ENCODE measurements around the gene FANK1. TPM values are rescaled to one million over a fixed set of nuclear protein-coding genes. Genes with fewer than 3 reads are reported as not detected.

The FANK1 gene
- total and polyA plus RNA-seq, 12 donors: 1.7 to 23.7 (median 4.6) TPM

DNA sequence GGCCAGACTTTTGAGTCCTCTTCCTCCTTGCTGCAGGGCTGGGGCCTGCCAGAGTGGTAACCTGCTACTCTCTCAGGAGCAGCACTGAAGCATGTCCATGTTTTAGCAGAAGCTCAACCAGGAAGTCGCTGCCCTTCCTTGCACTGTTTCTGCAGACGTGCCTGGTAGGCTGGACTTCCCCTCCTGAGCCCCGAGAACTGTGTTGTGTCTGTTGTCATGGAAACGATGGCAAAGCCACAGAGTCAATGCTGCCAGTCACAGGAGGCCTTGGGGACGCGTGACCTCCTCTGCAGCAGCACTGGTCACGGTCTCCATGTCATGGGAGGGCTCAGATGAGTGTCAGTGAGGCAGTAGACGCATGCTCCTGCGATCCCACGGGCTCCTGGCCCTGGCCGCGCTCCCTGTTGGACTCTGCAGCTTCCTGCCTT lies 145.5 kb downstream of the FANK1 start:
- peak; percentile 82 to 98 (median 90) for DNase-seq
- TF ChIP-seq, protein P1, sequence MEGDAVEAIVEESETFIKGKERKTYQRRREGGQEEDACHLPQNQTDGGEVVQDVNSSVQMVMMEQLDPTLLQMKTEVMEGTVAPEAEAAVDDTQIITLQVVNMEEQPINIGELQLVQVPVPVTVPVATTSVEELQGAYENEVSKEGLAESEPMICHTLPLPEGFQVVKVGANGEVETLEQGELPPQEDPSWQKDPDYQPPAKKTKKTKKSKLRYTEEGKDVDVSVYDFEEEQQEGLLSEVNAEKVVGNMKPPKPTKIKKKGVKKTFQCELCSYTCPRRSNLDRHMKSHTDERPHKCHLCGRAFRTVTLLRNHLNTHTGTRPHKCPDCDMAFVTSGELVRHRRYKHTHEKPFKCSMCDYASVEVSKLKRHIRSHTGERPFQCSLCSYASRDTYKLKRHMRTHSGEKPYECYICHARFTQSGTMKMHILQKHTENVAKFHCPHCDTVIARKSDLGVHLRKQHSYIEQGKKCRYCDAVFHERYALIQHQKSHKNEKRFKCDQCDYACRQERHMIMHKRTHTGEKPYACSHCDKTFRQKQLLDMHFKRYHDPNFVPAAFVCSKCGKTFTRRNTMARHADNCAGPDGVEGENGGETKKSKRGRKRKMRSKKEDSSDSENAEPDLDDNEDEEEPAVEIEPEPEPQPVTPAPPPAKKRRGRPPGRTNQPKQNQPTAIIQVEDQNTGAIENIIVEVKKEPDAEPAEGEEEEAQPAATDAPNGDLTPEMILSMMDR (IDR thresholded peaks at IDR 0.05): no peak
- no peak for TF ChIP-seq POLR2A (IDR thresholded peaks at IDR 0.05)
- Histone ChIP-seq H3K9me3 (replicated peaks in 1 of 3) (no peaks in the 10 kb centered on the region), H3K27ac (peak overlapping the region in 3 of 5 donors; percentile 32 to 81 (median 73)), H3K4me1 (replicated peaks in 1 of 2) (peaks cover 9 to 17% of the 10 kb centered on the region in 2 donors), H3K36me3 (replicated peaks in 1 of 2) (no peaks in the 10 kb centered on the region), H3K4me3 (no peak overlapping the region), H3K27me3 (no peaks in the 10 kb centered on the region)
- intact Hi-C loops (cut with DNase I): no loop called here
- 5 to 11% (median 10%) methylated on average over 7 to 12 of the region's 12 CpGs; no CpG with 5 or more reads in 1 of the 4 donors for WGBS, 4 donors

GRCh38 chr10:126042354-126042753 lies 146.0 kb downstream of the FANK1 start:
- Histone ChIP-seq H3K36me3 (replicated peaks in 1 of 2) (no peaks in the 10 kb centered on the region), H3K4me3 (no peak overlapping the region), H3K4me1 (replicated peaks in 1 of 2) (peaks cover 9 to 17% of the 10 kb centered on the region in 2 donors), H3K27ac (peak overlapping the region in 2 of 5 donors; percentile 73 to 81), H3K9me3 (replicated peaks in 1 of 3) (no peaks in the 10 kb centered on the region), H3K27me3 (no peaks in the 10 kb centered on the region)
- TF ChIP-seq, protein P1 (IDR thresholded peaks at IDR 0.05): no peak
- no peak for TF ChIP-seq POLR2A (IDR thresholded peaks at IDR 0.05)
- intact Hi-C loops (cut with DNase I): no loop called here
- no peak for DNase-seq
- 66 to 70% (median 68%) methylated on average over 4 of the region's 4 CpGs for WGBS, 4 donors

- intact Hi-C loops (cut with DNase I): no loop called here
- no peaks in the 10 kb centered on the region for H3K9me3 ChIP-seq (replicated peaks in 1 of 3)
- H3K27ac ChIP-seq: no peak overlapping the region
- TF ChIP-seq, protein P1 (IDR thresholded peaks at IDR 0.05): no peak
- TF ChIP-seq POLR2A (IDR thresholded peaks at IDR 0.05): no peak
- WGBS, 4 donors: 88 to 97% (median 91%) methylated on average over 4 to 10 of the region's 10 CpGs
- peaks cover 9 to 17% of the 10 kb centered on the region in 2 donors for H3K4me1 ChIP-seq (replicated peaks in 1 of 2)
- H3K36me3 ChIP-seq (replicated peaks in 1 of 2): no peaks in the 10 kb centered on the region
- no peak overlapping the region for H3K4me3 ChIP-seq
- no peak for DNase-seq
- no peaks in the 10 kb centered on the region for H3K27me3 ChIP-seq
Observed at GRCh38 chr10:126042906-126043305, 146.5 kb downstream of the FANK1 start.

DNA sequence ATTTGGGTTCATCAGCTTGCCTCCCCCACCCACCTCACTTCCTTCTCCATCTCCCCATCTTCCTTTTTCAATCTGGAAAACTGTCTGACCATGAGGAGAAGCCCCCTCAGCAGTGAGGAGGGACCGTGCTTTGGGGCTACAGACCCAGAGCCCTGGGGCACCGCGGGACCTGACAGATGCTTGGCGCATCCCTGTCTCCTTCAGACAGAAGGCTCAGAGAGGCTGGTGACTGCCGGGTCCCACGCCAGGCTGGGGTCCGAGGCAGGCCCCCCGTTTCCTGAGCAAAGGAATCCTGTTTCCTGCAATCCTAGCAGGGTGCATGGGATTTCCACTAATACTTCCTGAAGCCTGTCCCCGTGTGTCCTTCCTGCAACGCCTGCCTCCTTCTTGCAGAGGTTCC lies 147.0 kb downstream of the FANK1 start:
- Histone ChIP-seq H3K4me3 (no peak overlapping the region), H3K4me1 (replicated peaks in 1 of 2) (peaks cover 9 to 17% of the 10 kb centered on the region in 2 donors), H3K36me3 (replicated peaks in 1 of 2) (no peaks in the 10 kb centered on the region), H3K9me3 (replicated peaks in 1 of 3) (no peaks in the 10 kb centered on the region), H3K27ac (no peak overlapping the region), H3K27me3 (no peaks in the 10 kb centered on the region)
- DNase-seq: no peak
- TF ChIP-seq, protein P1 (IDR thresholded peaks at IDR 0.05): no peak
- TF ChIP-seq POLR2A (IDR thresholded peaks at IDR 0.05): no peak
- 82 to 100% (median 90%) methylated on average over 3 to 10 of the region's 10 CpGs for WGBS, 4 donors
- intact Hi-C loops (cut with DNase I): no loop called here
